Endothelial cell of umbilical vein (primary cell): Measurements from ENCODE around the gene XRCC4.

Experiments used
- CTCF ChIP-seq, 2 donors: IDR thresholded peaks; 1 replicate in 1 of 2; 2 replicates in 1 of 2; pipeline ENCODE4 v1.5.1; 2011; ENCODE audit warnings: low read length in 2 of 2, mild to moderate bottlenecking in 2 of 2, moderate library complexity in 2 of 2, control low read depth in 1 of 2, inconsistent platforms in 1 of 2, low read depth in 1 of 2; ENCODE audit not compliant: insufficient read depth in 1 of 2; ENCODE audit errors: extremely low read depth in 1 of 2
- EZH2 ChIP-seq: IDR thresholded peaks from 2 replicates; pipeline ENCODE4 v1.6.1; 2012; ENCODE audit warnings: borderline replicate concordance, low read depth, mild to moderate bottlenecking, moderate library complexity, low read length, inconsistent platforms; ENCODE audit not compliant: severe bottlenecking
- MAX ChIP-seq: IDR thresholded peaks from 2 replicates; pipeline ENCODE4 v1.6.1; 2011; ENCODE audit not compliant: insufficient read depth, insufficient read length
- POLR2A ChIP-seq: IDR thresholded peaks from 2 replicates; pipeline ENCODE4 v1.6.1; 2012; ENCODE audit warnings: low read depth, mild to moderate bottlenecking, control low read depth, low read length
- POLR2AphosphoS5 ChIP-seq: IDR thresholded peaks from 2 replicates; pipeline ENCODE4 v1.6.1; 2012; ENCODE audit warnings: low read depth, mild to moderate bottlenecking, control low read depth, low read length, moderate library complexity; ENCODE audit not compliant: insufficient read depth

DNA sequence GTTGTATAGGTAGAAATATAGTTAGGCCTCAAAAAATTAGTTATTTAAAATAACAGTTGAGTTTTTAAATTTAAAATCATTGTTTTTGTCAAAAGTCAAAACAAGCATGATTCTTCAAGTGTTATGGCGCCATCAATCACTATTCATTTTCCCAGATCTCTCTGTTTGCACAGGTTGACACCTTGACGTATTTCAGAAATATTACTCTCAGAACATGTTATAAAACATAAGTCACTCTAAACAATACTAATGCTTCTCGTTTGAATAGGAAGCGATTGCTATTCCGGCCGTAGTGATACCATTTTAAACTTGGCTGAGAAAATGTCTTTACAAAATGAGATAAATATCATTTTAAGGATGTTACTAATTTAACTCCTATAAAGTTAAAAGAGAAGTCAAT lies 268.1 kb downstream of the XRCC4 start:
- TF ChIP-seq CTCF (IDR thresholded peaks at IDR 0.05; ENCODE audit: extremely low read depth in 1 of 2, insufficient read depth in 1 of 2, low read depth in 1 of 2, low read length in 2 of 2) (no peak), POLR2A (no peak), EZH2 (no peak), POLR2AphosphoS5 (no peak), MAX (no peak)
